KBM-7 (cell line): ENCODE results near the gene SCN7A.
A peak's percentile ranks its signal among the peaks of the same experiment; 100 is the strongest.
"Not testable (repeated sequence)": the region's sequence is repeated elsewhere in the genome, so short reads cannot be mapped to it uniquely, and the experiment has no call there.

ENCODE experiments used
- DNase-seq: peaks from one replicate; pipeline ENCODE4 v3.0.0-alpha.2; 2015
- in situ Hi-C: fragments of 300-500 bp; cut with MboI; formaldehyde crosslinking; loops from 2 replicates; pipeline ENCODE4 v1.14.3; 2020; ENCODE audit warnings: low sequenced_read_pairs, low pct_unique_long_range_greater_than_20kb, mixed read lengths

SCN7A gene

DNA sequence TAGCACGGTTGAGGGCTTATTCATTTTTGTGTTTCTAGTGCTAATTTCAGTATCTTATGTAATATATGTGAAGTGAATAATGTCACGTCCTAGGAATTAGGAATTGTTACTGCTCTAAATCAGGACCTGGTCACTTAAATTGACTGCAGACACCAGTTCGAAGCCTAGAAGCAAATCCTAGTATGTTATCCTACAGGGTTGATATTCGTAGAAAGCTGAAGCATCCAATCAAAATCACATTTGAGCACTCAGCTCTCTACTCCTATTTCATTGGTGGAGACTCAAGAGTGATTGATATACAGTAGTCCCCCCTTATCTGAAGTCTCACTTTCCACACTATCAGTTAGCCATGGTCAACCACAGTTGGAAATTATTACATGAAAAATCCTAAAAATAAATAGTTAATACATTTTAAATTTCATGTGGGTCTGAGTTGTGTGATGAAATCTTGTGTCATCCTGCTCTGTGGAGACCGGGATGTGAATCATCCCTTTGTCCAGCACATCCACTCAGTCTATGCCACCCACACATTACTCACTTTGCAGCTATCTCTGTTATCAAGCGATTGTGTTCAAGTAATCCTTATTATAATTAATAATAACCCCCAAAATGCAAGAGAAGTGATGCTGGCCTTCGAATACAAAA lies 83.1 kb downstream of the SCN7A start:
- no peak for DNase-seq
- in situ Hi-C loops: no loop called here

DNA sequence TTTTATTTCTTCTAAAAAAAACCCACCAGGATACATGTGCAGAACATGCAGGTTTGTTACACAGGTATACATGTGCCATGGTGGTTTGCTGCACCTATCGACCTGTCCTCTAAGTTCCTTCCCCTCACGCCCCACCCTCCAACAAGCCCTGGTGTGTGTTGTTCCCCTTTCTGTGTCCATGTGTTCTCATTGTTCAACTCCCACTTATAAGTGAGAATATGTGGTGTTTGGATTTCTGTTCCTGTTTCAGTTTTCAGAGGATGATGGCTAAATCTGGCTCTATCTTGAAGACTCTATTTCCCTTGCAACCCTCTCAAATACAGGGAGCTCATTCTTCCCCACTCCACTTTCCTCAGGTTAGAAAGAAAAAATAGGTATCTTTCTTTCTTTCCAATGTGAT lies 86.3 kb downstream of the SCN7A start:
- peak; percentile 29 for DNase-seq
- in situ Hi-C loops: not testable (repeated sequence)

DNA sequence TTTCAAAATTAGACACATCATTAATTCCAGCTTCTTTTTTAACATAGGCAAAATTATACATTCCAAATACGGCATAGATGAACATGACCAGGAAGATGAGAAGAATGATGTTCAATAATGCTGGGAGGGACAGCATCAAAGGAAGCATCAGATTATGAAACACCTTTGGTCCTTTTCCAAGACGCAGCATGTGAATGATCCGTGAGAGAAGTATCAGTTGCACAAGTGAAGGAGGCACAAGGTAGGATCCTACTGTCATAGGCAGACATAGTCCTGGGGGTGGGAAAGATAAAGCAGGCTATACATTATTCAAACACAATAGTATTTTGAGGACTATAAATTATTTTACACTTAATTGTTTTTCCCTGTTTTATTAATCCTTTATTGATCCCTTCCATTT lies 87.7 kb downstream of the SCN7A start:
- in situ Hi-C loops: no loop called here
- DNase-seq: no peak

DNA sequence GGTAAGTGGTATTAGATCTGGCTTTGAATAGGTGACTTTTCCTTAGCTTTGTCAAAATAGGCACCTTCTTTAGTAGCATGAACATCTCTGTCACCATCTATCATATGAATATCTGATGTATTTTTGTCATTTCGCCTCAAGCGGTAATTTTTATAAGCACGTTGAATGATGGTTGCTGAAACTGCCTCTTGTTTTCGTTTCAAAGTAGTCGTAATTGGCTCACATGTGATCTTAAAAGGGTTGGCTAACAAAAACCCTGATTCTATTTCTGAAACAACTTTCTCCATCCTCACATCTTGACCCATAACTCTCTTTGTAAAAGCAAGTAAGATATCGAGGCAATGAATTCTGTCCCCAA lies 88.5 kb downstream of the SCN7A start:
- DNase-seq: no peak
- in situ Hi-C loops: no loop called here

DNA sequence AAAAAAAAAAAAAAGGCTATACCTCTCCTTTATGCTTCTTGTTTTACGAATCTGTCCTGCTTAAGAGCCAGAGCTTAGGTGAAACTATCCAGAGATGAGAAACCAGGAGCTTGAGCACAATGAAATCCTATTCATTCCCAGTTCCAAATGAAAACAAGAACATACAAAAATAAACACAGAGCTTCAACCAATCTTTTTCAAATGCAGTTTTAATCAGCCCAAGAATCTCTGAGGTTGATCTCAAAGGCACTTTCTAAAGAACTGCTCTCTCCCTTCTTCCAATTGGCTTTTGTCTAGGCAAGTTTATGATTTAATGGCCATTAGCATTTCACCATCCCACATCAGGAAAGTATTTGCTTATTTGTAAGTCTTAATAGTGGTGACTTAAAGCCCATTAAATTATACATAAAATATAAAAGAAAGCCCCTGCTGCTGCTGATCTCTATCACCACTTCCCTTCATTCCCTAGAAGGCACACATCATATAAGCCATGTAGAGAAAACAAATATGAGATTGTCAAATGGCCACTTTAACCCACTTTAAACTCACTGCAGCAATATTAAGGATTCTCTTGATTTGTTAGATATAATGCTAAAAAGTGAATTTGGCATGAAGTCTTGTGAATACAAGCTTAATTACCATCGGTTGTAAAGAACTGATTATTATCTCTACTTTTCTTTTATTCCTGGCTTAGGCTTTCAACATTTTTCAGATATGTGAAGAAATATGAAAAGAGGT lies 89.0 kb downstream of the SCN7A start:
- DNase-seq: no peak
- in situ Hi-C loops: no loop called here

DNA sequence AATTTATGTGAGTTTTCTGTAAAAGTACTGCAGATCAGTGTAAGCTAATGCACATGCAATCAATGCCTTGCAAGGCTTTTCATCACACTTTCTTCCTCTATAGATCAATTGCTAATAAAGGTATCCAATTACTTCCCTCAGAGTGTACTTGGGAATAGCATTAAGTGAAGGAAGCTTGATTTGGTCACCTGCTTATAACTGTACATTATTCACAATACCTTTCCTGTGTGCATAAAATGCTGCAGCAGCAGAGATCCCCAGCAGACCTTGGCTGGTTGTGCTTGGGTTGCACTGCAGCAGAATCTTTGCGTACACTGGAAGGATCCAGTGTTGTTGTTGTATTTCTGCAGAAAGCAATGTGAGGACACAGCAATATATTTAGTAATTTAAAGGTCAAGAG lies 99.8 kb downstream of the SCN7A start:
- in situ Hi-C loops: no loop called here
- no peak for DNase-seq

DNA sequence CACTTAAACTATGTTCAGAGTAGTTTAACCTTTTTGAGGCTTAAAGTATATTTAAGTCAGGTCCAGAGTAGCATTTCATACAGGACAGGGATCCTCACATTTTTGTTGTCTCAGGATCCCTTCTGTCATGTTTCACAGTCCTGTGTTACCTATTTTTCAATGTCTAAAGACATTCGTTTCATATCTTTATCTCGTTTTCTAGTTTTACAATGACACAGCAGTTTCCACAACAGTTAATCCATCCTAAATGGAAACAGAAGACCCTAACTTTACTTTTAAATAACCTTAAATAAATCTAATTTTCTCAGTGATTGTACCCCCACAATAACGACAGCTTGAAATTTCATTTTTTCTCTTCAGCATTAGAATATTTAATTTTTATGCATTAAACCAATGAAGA lies 101.0 kb downstream of the SCN7A start:
- no peak for DNase-seq
- in situ Hi-C loops: no loop called here

DNA sequence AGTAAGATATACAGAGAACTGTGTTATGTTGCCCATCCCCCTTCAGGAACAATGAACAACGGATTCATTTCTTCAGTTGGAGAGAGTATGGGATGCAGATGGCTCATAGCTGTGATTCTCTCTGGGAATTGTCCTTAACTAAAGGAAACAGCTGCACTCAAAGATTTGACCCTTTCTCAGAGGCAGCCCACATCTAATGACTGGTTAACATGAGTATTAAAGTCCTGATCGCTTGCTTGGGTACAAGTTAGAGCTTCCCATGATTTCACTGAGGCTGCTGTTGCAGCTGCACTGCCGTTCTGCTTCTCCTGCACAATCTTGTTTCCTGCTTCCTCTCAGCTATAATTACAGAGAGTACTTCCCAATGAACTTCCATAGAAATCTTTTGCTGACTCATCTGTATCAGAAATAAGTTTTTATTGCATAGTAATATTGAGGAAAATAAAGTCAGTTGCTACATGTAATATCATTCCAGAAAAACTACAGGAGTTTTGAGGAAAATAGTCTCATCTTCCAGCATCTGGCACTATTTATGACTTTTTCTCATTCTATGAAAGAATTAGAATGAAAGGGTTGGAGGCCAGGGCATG lies 105.5 kb downstream of the SCN7A start:
- no peak for DNase-seq
- in situ Hi-C loops: no loop called here

DNA sequence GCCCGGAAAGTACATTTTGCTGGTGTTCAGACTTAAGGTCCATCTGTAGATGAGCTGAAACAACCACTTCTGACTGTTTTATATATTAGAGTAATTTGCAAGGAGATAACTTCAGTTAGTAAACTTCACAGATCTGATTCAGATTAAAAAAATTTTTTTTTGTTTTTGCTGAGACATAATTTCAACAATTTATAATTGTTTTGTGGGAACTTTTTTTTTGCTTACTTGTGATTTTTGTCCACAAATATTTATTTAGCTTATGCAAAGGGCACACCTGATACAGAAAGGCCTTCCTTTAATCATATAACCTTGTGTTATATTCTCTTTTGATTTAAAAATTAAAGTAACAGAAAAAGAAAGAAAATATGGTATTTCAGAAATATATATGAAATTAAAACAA lies 108.7 kb downstream of the SCN7A start:
- in situ Hi-C loops: no loop called here
- no peak for DNase-seq

DNA sequence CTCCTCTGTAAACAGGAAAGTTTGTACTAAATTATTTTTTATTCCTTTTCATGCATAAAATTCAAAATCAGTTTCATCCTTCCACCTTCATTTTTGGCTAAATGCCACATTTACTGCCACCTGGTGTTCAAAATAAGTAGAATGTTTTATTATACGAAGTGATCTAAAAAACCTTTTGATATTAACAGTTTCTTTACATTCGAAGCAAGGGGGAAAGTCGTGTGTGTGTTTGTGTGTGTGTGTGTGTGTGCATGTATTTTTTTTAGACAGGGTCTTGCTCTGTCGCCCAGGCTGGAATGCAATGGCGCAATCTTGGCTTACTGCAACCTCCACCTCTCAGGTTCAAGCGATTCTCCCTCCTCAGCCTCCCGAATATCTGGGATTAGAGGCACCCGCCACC lies 109.3 kb downstream of the SCN7A start:
- in situ Hi-C loops: no loop called here

DNA sequence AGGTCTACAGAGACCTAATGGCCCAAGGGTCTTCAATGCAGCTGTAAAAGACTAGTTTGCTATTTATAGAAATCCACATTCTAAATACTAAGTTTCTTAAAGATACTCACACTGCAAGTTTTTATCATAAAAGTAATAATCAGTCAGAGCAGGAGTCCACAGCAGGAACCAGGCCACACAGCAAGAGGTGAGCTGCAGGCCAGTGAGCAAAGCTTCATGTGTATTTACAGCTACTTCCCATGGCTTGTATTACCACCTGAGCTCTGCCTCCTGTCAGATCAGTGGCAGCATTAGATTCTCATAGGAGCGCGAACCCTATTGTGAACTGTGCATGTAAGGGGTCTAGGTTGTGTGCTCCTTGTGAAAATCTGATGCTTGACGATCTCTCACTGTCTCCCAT lies 111.6 kb downstream of the SCN7A start:
- no peak for DNase-seq
- in situ Hi-C loops: no loop called here

More for the DNA sequence above, 109.3 kb downstream of the SCN7A start:
- DNase-seq: peak; percentile 33

DNA sequence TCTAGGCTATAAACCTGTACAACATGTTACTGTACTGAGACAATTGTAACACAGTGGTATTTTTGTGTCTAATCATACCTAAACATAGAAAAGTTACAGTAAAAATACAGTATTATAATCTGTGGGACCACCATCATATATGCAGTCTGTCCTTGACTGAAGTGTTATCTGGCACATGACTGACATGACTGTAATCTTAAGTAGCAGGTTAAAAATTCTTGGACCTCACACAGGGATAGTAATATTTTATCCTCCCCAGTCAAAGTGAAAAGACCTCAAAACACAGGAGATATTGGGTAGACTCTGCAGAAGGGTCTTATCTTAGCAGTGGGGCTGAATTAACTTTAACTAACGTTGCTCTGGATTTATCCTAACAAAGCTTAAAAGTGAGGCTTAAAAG lies 113.4 kb downstream of the SCN7A start:
- DNase-seq: no peak
- in situ Hi-C loops: no loop called here

DNA sequence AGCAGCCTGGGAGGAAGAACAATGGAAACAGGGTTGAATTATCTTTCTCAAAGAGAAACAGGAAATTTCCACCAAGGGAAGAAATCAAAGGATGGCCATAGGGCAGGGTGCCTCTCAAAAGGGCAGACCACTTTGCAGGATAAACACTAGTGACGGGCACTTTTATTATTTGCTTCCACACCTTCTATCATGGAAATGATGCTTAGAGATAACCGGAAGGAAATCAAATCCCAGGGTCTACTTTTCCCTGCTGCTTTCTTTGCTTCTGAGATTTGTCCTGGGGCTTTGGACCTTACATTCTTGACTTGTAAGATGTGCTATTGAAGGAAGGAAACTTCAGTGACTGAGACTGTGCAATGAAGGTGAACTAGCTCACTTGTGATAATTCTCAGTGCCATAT lies 117.2 kb downstream of the SCN7A start:
- no peak for DNase-seq
- in situ Hi-C loops: no loop called here

DNA sequence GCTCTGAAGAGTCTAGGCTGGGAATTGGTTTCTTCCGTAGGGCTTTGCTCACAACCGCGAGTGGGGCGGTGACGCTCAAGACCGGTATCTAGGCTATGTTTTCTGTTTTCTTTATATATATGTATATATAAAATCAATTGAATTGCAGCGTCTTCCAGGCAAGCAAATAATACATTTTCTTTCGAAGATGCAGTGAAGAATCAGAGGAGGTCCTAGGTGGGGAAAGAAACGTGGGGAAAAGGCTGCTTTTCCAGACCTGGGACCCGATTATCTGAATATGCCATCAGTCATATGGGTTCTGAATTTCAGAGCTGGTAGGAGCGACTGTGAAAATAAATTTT lies 117.6 kb downstream of the SCN7A start:
- DNase-seq: no peak
- in situ Hi-C loops: no loop called here

DNA sequence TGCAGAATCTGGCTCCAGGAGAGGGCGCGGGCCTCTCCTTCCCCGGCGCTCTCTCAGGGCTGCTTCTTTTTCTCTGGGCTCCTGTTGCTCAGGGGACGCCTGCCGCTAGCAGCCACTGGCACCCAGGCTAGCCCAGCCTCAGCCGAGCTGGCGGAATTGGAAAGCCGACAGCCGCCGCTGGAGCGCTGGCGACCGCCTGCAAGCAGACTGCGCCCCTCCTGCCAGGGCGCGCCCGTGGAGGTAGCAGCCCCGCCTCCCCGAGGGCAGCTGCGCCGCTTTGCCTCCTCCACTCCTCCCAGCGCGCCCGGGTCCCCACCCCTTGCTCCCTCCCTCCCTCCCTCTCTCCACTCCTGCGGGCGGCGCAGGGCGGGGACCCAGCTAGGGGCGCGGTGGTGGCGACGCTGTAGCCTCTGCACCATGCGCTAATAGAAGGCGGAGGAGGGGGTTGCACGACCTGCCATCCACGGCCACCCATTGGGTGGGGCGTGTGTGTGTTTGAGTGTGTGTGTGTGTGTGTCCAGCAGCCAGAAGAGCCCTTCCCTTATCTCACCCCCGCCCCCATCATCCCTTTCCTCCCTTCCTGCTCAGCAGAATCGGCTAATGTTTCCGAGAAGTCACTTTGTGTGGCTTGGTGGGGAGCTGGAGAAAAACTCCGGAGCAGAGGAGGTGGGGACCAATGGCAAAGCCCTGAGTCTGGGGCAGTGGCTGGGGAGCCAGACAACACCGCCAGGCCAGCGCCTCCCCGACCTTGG lies 118.1 kb downstream of the SCN7A start, which contains the start of gene SCN9A:
Gene SCN9A (minus strand): TSS at position 209 of the 752 bp plus-strand sequence. CDS start 64,188 bp downstream, outside the sequence.
- in situ Hi-C loops: no loop called here
- peak; percentile 91 for DNase-seq

DNA sequence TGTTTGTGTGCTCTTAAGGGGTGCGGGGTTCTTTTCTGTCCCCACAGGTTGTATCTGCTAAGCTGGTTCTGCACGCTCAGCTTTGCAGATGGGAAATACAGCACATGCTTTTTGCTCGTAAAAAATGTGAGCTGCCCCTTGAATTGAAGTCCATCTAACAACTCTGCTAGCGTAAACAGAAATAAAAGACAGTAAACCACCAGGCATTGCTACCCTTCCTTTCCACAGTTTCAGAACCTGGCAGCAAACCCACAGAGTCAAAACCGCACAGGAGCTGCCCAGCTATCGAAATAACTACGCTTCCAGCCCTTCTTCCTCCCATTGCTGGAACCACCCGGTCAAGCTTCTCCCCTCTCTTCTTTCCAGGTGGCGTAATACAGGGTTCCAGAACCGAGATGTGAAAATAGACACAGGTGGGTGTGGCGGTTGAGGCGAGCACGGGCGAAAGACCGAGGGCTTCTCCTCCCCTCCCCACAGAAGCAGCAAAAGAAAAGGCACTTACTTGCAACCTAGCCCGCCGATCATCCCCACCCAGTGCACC lies 118.8 kb downstream of the SCN7A start:
- DNase-seq: peak; percentile 48
- in situ Hi-C loops: no loop called here

DNA sequence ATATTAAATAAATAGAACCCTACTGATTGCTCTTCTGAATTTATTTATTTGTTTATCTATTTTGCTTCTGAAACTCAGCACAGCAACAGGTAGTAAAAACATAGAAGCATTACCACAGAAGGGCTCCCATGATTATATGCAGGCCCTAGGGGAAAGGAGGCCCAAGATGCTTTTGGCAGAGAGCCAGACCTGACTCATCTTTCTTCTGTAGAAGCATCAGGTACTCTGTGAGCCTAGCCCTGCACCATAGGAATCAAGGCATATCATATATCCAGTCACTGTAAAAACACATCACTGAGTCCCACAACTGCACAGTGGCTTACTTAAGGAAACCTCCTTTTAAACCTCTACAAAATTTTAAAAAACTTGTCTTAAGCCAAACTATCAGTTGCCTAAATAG lies 120.1 kb downstream of the SCN7A start:
- in situ Hi-C loops: no loop called here
- no peak for DNase-seq

DNA sequence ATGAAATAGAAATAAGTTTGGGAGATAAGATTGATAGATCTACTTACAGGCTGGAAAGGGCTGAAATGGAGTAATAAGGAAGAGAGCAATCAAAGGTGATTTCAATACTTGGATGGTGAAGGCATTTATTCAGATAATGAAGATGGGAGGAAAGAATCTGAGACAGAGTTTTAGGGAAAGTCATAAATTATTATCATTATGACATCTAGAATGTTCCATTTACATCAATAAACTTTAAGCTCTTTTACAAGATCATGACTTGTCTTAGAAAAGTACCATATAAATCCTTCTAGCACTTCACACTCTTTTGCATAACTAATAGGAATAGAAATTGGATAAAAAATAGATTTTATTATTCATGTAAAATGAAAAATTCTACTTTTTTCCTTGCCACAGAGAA lies 120.5 kb downstream of the SCN7A start:
- DNase-seq: no peak
- in situ Hi-C loops: no loop called here

DNA sequence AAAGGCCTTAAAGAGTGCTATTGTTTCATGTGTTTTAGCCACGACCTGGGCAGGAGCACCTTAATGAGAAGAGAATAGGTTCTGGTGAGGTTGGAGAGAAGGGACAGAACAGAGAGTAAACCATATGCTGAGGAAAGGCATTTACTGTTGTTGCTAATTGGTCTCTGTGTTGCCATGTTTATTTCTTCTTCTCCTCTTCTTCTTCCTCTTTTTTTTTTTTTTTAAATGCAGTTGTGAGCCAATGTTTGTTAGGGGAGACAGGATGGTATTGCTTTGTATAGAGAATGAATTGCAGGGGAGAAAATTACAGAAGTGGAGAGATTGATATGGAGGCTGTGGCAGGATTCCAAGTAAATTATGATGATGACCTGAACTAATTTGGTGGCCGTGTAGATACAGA lies 120.9 kb downstream of the SCN7A start:
- in situ Hi-C loops: no loop called here

DNA sequence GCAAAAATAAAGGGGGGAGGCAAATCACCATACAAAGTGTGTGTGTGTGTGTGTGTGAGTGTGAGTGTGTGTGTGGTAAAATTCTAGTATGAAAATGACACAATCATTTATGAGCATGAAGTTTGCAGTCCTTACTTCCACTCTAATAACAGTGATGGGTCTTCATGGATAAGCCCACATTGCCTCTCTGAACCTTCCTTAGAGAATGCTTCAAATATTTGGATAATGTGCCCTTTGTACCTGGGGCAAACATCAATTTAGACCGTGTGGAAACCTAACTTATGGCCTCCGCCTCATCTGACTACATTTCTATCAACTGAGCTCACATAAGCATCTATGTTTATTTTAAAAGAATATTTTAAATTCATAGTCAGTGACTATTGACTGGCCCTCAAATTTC lies 122.0 kb downstream of the SCN7A start:
- in situ Hi-C loops: no loop called here
- DNase-seq: no peak

More for the DNA sequence above, 120.9 kb downstream of the SCN7A start:
- DNase-seq: peak; percentile 55
